Prostate gland (tissue), 2 donors: ENCODE results near the gene GNA12. TPM values are rescaled to one million over a fixed set of nuclear protein-coding genes. Genes with fewer than 3 reads are reported as not detected.
A peak's percentile ranks its signal among the peaks of the same experiment; 100 is the strongest.

Experiments
- DNase-seq: peaks from one replicate; pipeline ENCODE4 v3.0.0-alpha.2; 2019; ENCODE audit warnings: low spot score
- H3K27ac ChIP-seq, 2 donors: fragments of 200-600 bp; sonication (generic); 2 replicates each; pipeline ENCODE4 v1.5.1; 2017 to 2019
- H3K27me3 ChIP-seq: fragments of 200-600 bp; sonication (generic); replicated peaks from 2 replicates; pipeline ENCODE4 v1.5.1; 2019; ENCODE audit not compliant: insufficient read depth
- H3K36me3 ChIP-seq, 2 donors: fragments of 200-600 bp; sonication (generic); 1 replicate in 1 of 2; 2 replicates in 1 of 2; pipeline versions ENCODE4 v1.5.1 to v1.8.1; 2017 to 2019
- H3K4me1 ChIP-seq: fragments of 200-600 bp; sonication (generic); replicated peaks from 2 replicates; pipeline ENCODE4 v1.5.1; 2019
- H3K4me3 ChIP-seq, 2 donors: fragments of 200-600 bp; sonication (generic); 2 replicates each; pipeline ENCODE4 v1.5.1; 2017 to 2019
- H3K9me3 ChIP-seq: fragments of 200-600 bp; sonication (generic); 2 replicates; pipeline ENCODE4 v1.5.1; 2017
- POLR2A ChIP-seq: fragments of 450-650 bp; IDR thresholded peaks from one replicate; pipeline ENCODE4 v1.6.1; 2016; ENCODE audit warnings: antibody characterized with exemption, mild to moderate bottlenecking
- POLR2AphosphoS5 ChIP-seq: sonication (generic); formaldehyde crosslinking; IDR thresholded peaks from one replicate; pipeline ENCODE4 v1.6.1; 2017; ENCODE audit warnings: antibody characterized with exemption
- WGBS: methylation state at CpG from one replicate; pipeline ENCODE4 v1.1.5; 2018; 5-methylcytosine and 5-hydroxymethylcytosine counted together
- intact Hi-C: fragments of 100-400 bp; cut with DNase I; formaldehyde crosslinking; loops from one replicate; pipeline ENCODE4 v1.14.2; 2022
- total RNA-seq, 2 donors: library from RNA; depleted of rRNA; stranded (reverse); fragments of >200 nt; gene quantifications; one replicate each; pipeline ENCODE4 v1.1.0, GENCODE V29; 2016
- TF ChIP-seq, protein P1 (sequence below), 4 experiments: fragments of 200-600 bp in 2 of 4; fragments of 450-650 bp in 2 of 4; sonication (generic) in 2 of 4; IDR thresholded peaks; 1 replicate in 3 of 4; 2 replicates in 1 of 4; pipeline ENCODE4 v1.5.1; 2016 to 2019; ENCODE audit warnings: antibody characterized with exemption in 4 of 4, mild to moderate bottlenecking in 2 of 4, moderate library complexity in 2 of 4

The GNA12 gene
- total RNA-seq, 2 donors from 2014 or later: 22.6 to 102 TPM

DNA sequence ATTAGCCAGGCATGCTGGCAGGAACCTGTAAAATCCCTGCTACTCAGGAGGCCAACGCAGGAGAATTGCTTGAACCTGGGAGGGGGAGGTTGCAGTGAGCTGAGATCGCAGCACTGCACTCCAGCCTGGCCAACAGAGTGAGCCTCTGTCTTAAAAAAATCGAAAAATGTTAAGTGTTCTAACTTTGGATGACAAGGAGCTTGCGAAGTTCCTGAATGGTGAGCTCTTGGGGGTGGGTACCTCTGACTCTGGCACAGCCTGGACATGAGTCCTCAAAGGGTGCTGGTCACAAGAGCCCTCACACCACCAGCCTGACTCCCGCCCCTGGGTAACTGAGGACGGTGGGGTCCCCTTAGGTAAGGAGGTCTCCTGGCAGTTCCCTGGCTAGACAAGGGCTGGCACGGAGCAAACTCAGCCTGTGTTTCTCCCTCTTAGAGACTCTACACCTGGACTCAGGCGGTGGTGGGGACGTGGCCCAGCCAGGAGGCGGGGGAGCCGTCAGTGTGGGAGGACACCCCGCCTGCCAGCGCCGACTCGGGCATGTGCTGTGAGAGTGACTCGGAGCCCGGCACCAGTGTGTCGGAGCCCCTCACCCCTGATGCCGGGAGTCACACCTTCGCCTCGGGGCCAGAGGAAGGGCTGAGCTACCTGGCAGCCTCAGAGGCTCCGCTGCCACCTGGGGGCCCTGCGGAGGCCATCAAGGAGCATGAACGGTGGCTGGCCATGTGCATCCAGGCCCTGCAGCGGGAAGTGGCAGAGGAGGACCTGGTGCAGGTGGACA, 132.0 kb downstream of the GNA12 start:
- TF ChIP-seq POLR2A (no peak), POLR2AphosphoS5 (no peak)
- TF ChIP-seq, protein P1, sequence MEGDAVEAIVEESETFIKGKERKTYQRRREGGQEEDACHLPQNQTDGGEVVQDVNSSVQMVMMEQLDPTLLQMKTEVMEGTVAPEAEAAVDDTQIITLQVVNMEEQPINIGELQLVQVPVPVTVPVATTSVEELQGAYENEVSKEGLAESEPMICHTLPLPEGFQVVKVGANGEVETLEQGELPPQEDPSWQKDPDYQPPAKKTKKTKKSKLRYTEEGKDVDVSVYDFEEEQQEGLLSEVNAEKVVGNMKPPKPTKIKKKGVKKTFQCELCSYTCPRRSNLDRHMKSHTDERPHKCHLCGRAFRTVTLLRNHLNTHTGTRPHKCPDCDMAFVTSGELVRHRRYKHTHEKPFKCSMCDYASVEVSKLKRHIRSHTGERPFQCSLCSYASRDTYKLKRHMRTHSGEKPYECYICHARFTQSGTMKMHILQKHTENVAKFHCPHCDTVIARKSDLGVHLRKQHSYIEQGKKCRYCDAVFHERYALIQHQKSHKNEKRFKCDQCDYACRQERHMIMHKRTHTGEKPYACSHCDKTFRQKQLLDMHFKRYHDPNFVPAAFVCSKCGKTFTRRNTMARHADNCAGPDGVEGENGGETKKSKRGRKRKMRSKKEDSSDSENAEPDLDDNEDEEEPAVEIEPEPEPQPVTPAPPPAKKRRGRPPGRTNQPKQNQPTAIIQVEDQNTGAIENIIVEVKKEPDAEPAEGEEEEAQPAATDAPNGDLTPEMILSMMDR (IDR thresholded peaks at IDR 0.05): no peak
- intact Hi-C loops: no loop called here
- no peaks in the 10 kb centered on the region for H3K36me3 ChIP-seq
- H3K27me3 ChIP-seq: no peaks in the 10 kb centered on the region
- no peaks in the 10 kb centered on the region for H3K9me3 ChIP-seq
- no peak overlapping the region for H3K4me3 ChIP-seq
- 93% methylated on average over 24 of the region's 25 CpGs for WGBS
- H3K4me1 ChIP-seq: peaks cover 5% of the 10 kb centered on the region
- no peak for DNase-seq
- no peak overlapping the region for H3K27ac ChIP-seq

DNA sequence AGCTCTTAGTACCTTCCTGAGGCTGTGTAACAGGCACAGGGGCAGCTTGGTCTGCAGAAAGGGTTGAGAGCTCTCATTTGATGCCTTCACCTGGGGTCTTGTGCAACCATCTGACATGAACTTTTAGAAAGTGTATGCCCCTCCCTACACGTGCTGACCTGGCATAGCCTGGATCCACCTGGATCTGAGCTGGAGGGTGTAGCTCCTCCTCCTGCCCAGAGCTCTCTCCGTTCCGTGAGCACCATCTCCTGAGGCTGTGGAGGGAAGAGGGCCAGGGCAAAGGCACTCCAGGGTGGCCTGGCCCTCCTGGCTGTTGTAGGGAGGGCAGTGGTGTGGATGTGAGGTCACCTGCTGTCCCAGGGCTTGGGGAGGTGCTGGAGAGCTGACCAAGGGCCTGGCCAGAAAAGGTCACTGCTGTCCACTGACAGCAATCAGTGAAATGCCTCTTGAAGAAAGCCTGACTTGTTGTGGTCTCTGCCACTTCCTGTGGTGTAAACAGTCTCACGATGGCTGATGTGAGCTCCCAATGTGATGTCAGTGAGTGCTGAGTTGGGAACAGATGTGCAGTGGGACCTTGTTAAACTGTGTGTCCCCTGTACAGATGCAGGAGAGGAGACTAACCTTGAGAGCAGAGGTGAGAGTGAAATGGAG, 133.1 kb downstream of the GNA12 start:
- Histone ChIP-seq H3K27me3 (no peaks in the 10 kb centered on the region), H3K4me1 (no peaks in the 10 kb centered on the region), H3K27ac (no peak overlapping the region), H3K9me3 (no peaks in the 10 kb centered on the region), H3K4me3 (no peak overlapping the region), H3K36me3 (no peaks in the 10 kb centered on the region)
- intact Hi-C loops: no loop called here
- TF ChIP-seq POLR2AphosphoS5 (no peak), POLR2A (no peak)
- TF ChIP-seq, protein P1 (IDR thresholded peaks at IDR 0.05): no peak
- no peak for DNase-seq
- 61% methylated on average over 4 of the region's 4 CpGs for whole genome bisulfite sequencing

DNA sequence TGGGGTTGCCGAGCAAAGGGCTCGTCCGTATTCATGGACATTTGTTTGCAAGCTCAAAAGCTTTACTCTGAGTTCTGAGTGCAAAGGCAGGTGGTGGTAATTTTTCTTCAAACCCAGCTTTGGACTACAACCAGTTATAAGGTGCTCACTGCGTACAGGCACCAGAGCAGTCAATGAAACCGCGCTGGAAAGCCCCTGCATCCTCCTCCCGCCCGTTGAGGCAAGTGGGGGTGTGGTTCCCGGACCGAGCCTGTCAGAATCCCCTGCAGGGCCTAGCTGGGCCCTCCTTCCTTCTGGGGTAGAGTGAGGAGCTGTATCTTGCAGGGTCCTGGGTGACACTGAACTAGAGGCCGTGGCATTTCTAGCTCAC, 133.8 kb downstream of the GNA12 start:
- Histone ChIP-seq H3K36me3 (no peaks in the 10 kb centered on the region), H3K4me1 (no peaks in the 10 kb centered on the region), H3K27ac (no peak overlapping the region), H3K27me3 (no peaks in the 10 kb centered on the region), H3K4me3 (no peak overlapping the region), H3K9me3 (no peaks in the 10 kb centered on the region)
- 80% methylated on average over 11 of the region's 11 CpGs for WGBS
- DNase-seq: no peak
- intact Hi-C loops: no loop called here
- TF ChIP-seq, protein P1 (IDR thresholded peaks at IDR 0.05): no peak
- no peak for TF ChIP-seq POLR2A
- TF ChIP-seq POLR2AphosphoS5: no peak

DNA sequence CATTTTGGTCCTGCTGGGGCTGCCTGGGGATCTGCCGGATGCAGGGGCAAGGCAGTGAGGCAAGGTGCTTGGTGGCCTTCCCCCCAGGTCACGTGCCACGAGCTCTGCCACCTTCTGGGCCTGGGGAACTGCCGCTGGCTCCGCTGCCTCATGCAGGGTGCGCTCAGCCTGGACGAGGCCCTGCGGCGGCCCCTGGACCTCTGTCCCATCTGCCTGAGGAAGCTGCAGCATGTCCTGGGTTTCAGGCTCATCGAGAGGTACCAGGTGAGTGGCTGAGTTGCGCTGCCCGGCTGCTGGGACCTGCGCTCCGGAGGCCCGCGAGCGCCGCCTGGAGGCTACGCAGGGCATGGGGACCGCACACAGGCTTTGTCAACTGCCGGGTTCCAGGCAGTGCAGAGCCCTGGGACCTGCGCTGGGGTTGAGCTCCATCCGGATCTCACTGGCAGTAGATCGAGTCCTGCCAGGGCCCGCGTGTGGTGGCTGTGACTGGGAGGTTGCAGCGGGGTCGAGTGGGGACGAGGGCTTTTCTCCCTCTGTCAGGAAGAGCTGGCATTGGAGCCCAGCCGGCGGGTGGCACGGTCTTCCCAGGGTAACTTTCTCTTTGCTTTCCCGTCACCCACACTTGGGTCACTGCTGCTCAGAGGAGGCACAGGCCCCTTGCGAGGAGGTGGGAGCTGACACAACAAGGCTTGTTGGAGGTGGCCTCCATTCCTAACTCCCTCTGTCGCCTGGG, 134.4 kb downstream of the GNA12 start:
- no peaks in the 10 kb centered on the region for H3K27me3 ChIP-seq
- DNase-seq: peak; percentile 31
- TF ChIP-seq POLR2A (no peak), POLR2AphosphoS5 (no peak)
- TF ChIP-seq, protein P1 (IDR thresholded peaks at IDR 0.05): peak; percentile 19 to 84 (median 58)
- intact Hi-C loops: no loop called here
- no peak overlapping the region for H3K27ac ChIP-seq
- H3K4me3 ChIP-seq: no peak overlapping the region
- WGBS: 48% methylated on average over 35 of the region's 35 CpGs
- no peaks in the 10 kb centered on the region for H3K36me3 ChIP-seq
- no peaks in the 10 kb centered on the region for H3K4me1 ChIP-seq
- no peaks in the 10 kb centered on the region for H3K9me3 ChIP-seq
